B cell (primary cell): ENCODE measurements around the gene MRTFB.

Source experiments
- CTCF ChIP-seq: fragments of 200-600 bp; IDR thresholded peaks from one replicate; pipeline ENCODE4 v1.8.0; 2022; ENCODE audit warnings: antibody characterized with exemption, mild to moderate bottlenecking
- EZH2 ChIP-seq: IDR thresholded peaks from 2 replicates; pipeline ENCODE4 v1.6.1; 2012; ENCODE audit warnings: borderline replicate concordance, low read depth, mild to moderate bottlenecking, moderate library complexity, low read length; ENCODE audit not compliant: insufficient read depth, poor library complexity, severe bottlenecking

GRCh38 chr16:14202095-14202494, 131.0 kb downstream of the MRTFB start:
- TF ChIP-seq EZH2 (no peak), CTCF (no peak)
